GM12872 (cell line): ENCODE measurements around the gene MICA.

Source experiments
- CTCF ChIP-seq: IDR thresholded peaks from 3 replicates; pipeline ENCODE4 v1.5.1; 2011; ENCODE audit warnings: low read depth, mild to moderate bottlenecking, low read length, moderate library complexity; ENCODE audit not compliant: insufficient read depth

The MICA gene

GRCh38 chr6:31441365-31442267 is 38.2 kb downstream of the MICA start:
- peak; percentile 90 for TF ChIP-seq CTCF

DNA sequence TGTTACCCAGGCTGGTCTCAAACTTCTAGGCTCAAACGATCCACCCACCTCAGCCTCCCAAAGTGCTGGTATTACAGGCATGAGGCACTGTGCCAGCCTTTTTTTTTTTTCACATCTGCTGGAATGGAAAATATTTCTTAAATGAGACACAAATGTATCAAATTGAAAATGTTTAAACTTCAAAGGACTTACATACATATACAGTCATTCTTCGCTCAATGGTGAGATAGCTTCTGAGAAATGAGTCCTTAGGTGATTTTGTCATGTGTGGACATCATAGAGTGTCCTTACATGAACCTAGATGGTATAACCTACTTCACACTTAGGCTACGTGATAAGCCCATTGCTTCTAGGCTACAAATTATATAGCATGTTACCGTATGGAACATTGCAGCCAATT is 43.1 kb downstream of the MICA start:
- TF ChIP-seq CTCF = no peak

- no peak for TF ChIP-seq CTCF
These were observed 47.4 kb downstream of the MICA start for GRCh38 chr6:31450751-31451150.

DNA sequence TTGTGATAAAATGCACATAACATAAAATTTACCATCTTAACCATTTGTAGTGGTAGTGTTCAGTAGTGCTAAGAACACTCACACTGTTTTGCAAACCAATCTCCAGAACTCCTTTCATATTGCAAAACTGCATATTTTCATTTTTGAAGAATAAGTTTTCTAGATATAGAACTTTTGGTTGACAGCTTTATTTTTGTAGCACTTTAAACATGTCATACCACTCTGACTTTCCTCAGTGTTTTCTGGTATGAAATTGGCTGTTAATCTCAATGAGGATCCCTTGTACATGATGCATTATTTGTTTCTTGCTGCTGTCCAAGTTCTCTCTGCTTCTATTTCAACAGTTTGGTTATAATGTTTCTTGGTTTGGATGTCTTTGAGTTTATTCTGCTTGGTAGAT is 49.5 kb downstream of the MICA start:
- TF ChIP-seq CTCF = no peak

DNA sequence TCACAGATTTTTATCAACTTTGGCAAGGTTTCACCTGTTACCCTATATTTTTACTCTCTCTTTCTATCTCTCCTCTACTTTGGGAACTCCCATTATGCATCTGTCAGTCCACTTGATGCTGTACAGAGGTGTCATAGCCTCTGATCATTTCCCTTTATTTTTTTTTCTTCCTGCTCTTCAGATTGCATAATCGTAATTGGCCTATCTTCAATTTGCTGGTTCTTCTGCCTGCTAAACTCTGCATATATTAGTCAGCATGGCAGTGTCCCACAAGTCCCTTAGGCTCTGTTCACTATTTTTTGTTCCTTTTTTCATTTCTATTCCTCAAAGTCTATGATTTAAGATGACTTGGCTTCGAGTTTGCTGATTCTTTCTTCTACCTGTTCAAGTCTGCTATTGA is 49.9 kb downstream of the MICA start:
- TF ChIP-seq CTCF = no peak

- TF ChIP-seq CTCF = no peak
These were observed 57.1 kb downstream of the MICA start for GRCh38 chr6:31460361-31461025.

GRCh38 chr6:31462026-31462963 is 58.9 kb downstream of the MICA start:
- TF ChIP-seq CTCF = no peak
